GM18517 (cell line): Measurements from ENCODE around the gene UBAC2.
"Not testable (repeated sequence)": the region's sequence is repeated elsewhere in the genome, so short reads cannot be mapped to it uniquely, and the experiment has no call there.

Experiments used
- ATAC-seq: cut with Tn5 transposase; IDR thresholded peaks from one replicate; pipeline ENCODE4 v1.9.1; 2021; ENCODE audit warnings: mild to moderate bottlenecking, moderate library complexity; ENCODE audit not compliant: unreplicated experiment

UBAC2 gene

GRCh38 chr13:99211421-99212035, 10.9 kb downstream of the UBAC2 start:
- no peak for ATAC-seq

GRCh38 chr13:99214232-99214631, 13.6 kb downstream of the UBAC2 start:
- ATAC-seq = peak; percentile 56

- ATAC-seq = no peak
Measured at GRCh38 chr13:99214731-99215130, 14.1 kb downstream of the UBAC2 start.

- no peak for ATAC-seq
Measured at GRCh38 chr13:99215184-99215830, 14.7 kb downstream of the UBAC2 start.

GRCh38 chr13:99217461-99218110, 16.9 kb downstream of the UBAC2 start:
- no peak for ATAC-seq

- no peak for ATAC-seq
Measured at GRCh38 chr13:99218126-99218525, 17.5 kb downstream of the UBAC2 start.

GRCh38 chr13:99218545-99218944, 17.9 kb downstream of the UBAC2 start:
- no peak for ATAC-seq

- ATAC-seq = no peak
Measured at GRCh38 chr13:99218969-99219368, 18.3 kb downstream of the UBAC2 start.

GRCh38 chr13:99220199-99220935, 19.7 kb downstream of the UBAC2 start:
- no peak for ATAC-seq

- no peak for ATAC-seq
Measured at GRCh38 chr13:99221567-99222239, 21.0 kb downstream of the UBAC2 start.

GRCh38 chr13:99223587-99223986, 22.9 kb downstream of the UBAC2 start:
- no peak for ATAC-seq

GRCh38 chr13:99224021-99224420, 23.4 kb downstream of the UBAC2 start:
- ATAC-seq = no peak

GRCh38 chr13:99225078-99225477, 24.4 kb downstream of the UBAC2 start:
- ATAC-seq = no peak

- no peak for ATAC-seq
Measured at GRCh38 chr13:99226513-99226912, 25.9 kb downstream of the UBAC2 start.

GRCh38 chr13:99227331-99227900, 26.8 kb downstream of the UBAC2 start:
- no peak for ATAC-seq

- no peak for ATAC-seq
Measured at GRCh38 chr13:99227909-99228688, 27.4 kb downstream of the UBAC2 start.

- ATAC-seq = peak; percentile 98
Measured at GRCh38 chr13:99228737-99229691, 28.4 kb downstream of the UBAC2 start.

- not testable (repeated sequence) for ATAC-seq
Measured at GRCh38 chr13:99230588-99230987, 29.9 kb downstream of the UBAC2 start.

- ATAC-seq = no peak
Measured at GRCh38 chr13:99230991-99231390, 30.3 kb downstream of the UBAC2 start.
